SK-N-SH treated with all-trans-retinoic acid at 6 μM for 48 hours (cell line): ENCODE measurements around the gene PTCH1.

ENCODE experiments used
- ARNTL ChIP-seq: fragments of 450-650 bp; formaldehyde crosslinking; IDR thresholded peaks from 2 replicates; pipeline ENCODE4 v1.5.0; 2020; ENCODE audit warnings: low read depth, mild to moderate bottlenecking, moderate library complexity, borderline replicate concordance
- CREB5 ChIP-seq: fragments of 250-450 bp; sonication (Bioruptor Pico); IDR thresholded peaks from 2 replicates; pipeline ENCODE4 v1.5.1; 2020; ENCODE audit warnings: low read depth, mild to moderate bottlenecking, moderate library complexity
- CSDC2 ChIP-seq: fragments of 250-450 bp; sonication (Bioruptor Pico); IDR thresholded peaks from 2 replicates; pipeline ENCODE4 v1.5.0; 2020; ENCODE audit warnings: mild to moderate bottlenecking, moderate library complexity
- OSR1 ChIP-seq: fragments of 250-450 bp; sonication (Bioruptor Pico); IDR thresholded peaks from 2 replicates; pipeline ENCODE4 v1.8.0; 2022; ENCODE audit warnings: moderate library complexity, mild to moderate bottlenecking, inconsistent platforms
- PATZ1 ChIP-seq: fragments of 250-450 bp; sonication (Bioruptor Pico); IDR thresholded peaks from 2 replicates; pipeline ENCODE4 v1.8.0; 2020; ENCODE audit warnings: mild to moderate bottlenecking, moderate library complexity, borderline replicate concordance
- SNAI2 ChIP-seq: fragments of 250-450 bp; sonication (Bioruptor Pico); IDR thresholded peaks from 2 replicates; pipeline ENCODE4 v1.5.0; 2020; ENCODE audit warnings: mild to moderate bottlenecking, moderate library complexity
- TOX ChIP-seq: fragments of 250-450 bp; sonication (Bioruptor Pico); IDR thresholded peaks from 2 replicates; pipeline ENCODE4 v1.8.0; 2021; ENCODE audit warnings: mild to moderate bottlenecking, moderate library complexity, borderline replicate concordance
- TSHZ2 ChIP-seq: fragments of 250-450 bp; sonication (Bioruptor Pico); IDR thresholded peaks from 2 replicates; pipeline ENCODE4 v1.5.0; 2020; ENCODE audit warnings: mild to moderate bottlenecking, moderate library complexity
- ZFP3 ChIP-seq: fragments of 250-450 bp; sonication (Bioruptor Pico); IDR thresholded peaks from 2 replicates; pipeline ENCODE4 v1.5.0; 2020; ENCODE audit warnings: mild to moderate bottlenecking, moderate library complexity
- ZFP30 ChIP-seq: fragments of 450-650 bp; formaldehyde crosslinking; IDR thresholded peaks from 2 replicates; pipeline ENCODE4 v1.5.0; 2022; ENCODE audit warnings: mild to moderate bottlenecking, moderate library complexity
- ZNF70 ChIP-seq: fragments of 450-650 bp; formaldehyde crosslinking; IDR thresholded peaks from 2 replicates; pipeline ENCODE4 v1.5.0; 2020; ENCODE audit warnings: mild to moderate bottlenecking, moderate library complexity

- TF ChIP-seq ZFP3: no peak
- TF ChIP-seq OSR1 (CRISPR knock-in tag): no peak
- TF ChIP-seq SNAI2: no peak
- no peak for TF ChIP-seq ZFP30 (CRISPR knock-in tag)
- TF ChIP-seq ZNF70 (CRISPR knock-in tag): no peak
- TF ChIP-seq TSHZ2 (CRISPR knock-in tag): no peak
- TF ChIP-seq CREB5 (CRISPR knock-in tag): no peak
- no peak for TF ChIP-seq PATZ1
- TF ChIP-seq CSDC2 (CRISPR knock-in tag): no peak
- no peak for TF ChIP-seq ARNTL (CRISPR knock-in tag)
- TF ChIP-seq TOX (CRISPR knock-in tag): no peak
Observed at GRCh38 chr9:95516221-95516733, 494 bp downstream of the PTCH1 start.
